ENCODE results near the gene NDUFV3. TPM values are rescaled to one million over a fixed set of nuclear protein-coding genes. Genes with fewer than 3 reads are reported as not detected.

NDUFV3 gene
- total and polyA plus RNA-seq, 2 experiments from 2014 or later: 31.9 to 36.3 TPM

DNA sequence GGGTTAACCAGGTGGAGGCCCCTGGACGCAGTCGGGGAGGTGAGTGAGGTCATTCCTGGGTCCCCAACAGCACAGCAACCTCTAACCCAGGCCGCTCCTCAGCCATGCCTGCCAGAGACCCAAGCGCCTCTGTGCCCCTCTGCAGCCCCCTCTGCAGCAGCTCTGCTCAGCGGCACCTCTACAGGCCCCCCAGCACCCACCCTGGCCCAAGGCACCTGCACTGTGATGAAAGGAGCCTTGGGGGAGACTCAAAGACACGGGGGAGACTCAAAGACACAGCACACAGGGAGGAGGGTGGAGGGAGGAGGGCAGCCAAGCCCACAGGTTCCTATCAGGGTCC lies 33.2 kb upstream of the NDUFV3 start:
- Histone ChIP-seq H4K20me1 (ENCODE audit: insufficient read depth, poor library complexity, severe bottlenecking) (no peaks in the 10 kb centered on the region), H3K27ac (no peak overlapping the region), H3K27me3 (no peaks in the 10 kb centered on the region), H2AFZ (no peak overlapping the region), H3K9me3 (ENCODE audit: low read depth) (no peaks in the 10 kb centered on the region), H3K4me2 (no peak overlapping the region), H3K36me3 (replicated peaks; ENCODE audit: insufficient read depth, low read depth) (no peaks in the 10 kb centered on the region), H3K79me2 (no peaks in the 10 kb centered on the region), H3K9me2 (replicated peaks; ENCODE audit: insufficient read depth) (no peaks in the 10 kb centered on the region), H3K4me3 (no peak overlapping the region), H3K4me1 (ENCODE audit: insufficient read depth) (no peaks in the 10 kb centered on the region)
- DNase-seq (ENCODE audit: low spot score): no peak
- TF ChIP-seq, protein P1, sequence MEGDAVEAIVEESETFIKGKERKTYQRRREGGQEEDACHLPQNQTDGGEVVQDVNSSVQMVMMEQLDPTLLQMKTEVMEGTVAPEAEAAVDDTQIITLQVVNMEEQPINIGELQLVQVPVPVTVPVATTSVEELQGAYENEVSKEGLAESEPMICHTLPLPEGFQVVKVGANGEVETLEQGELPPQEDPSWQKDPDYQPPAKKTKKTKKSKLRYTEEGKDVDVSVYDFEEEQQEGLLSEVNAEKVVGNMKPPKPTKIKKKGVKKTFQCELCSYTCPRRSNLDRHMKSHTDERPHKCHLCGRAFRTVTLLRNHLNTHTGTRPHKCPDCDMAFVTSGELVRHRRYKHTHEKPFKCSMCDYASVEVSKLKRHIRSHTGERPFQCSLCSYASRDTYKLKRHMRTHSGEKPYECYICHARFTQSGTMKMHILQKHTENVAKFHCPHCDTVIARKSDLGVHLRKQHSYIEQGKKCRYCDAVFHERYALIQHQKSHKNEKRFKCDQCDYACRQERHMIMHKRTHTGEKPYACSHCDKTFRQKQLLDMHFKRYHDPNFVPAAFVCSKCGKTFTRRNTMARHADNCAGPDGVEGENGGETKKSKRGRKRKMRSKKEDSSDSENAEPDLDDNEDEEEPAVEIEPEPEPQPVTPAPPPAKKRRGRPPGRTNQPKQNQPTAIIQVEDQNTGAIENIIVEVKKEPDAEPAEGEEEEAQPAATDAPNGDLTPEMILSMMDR (IDR thresholded peaks at IDR 0.05; ENCODE audit: poor library complexity): no peak
- TF ChIP-seq EZH2phosphoT487 (IDR thresholded peaks at IDR 0.05; ENCODE audit: low read depth, severe bottlenecking, unreplicated experiment) (no peak), EZH2 (IDR thresholded peaks at IDR 0.05; ENCODE audit: borderline replicate concordance) (no peak)
- 99% methylated on average over 6 of the region's 6 CpGs for WGBS (ENCODE audit: low lambda C conversion rate, missing lambda C conversion rate)

DNA sequence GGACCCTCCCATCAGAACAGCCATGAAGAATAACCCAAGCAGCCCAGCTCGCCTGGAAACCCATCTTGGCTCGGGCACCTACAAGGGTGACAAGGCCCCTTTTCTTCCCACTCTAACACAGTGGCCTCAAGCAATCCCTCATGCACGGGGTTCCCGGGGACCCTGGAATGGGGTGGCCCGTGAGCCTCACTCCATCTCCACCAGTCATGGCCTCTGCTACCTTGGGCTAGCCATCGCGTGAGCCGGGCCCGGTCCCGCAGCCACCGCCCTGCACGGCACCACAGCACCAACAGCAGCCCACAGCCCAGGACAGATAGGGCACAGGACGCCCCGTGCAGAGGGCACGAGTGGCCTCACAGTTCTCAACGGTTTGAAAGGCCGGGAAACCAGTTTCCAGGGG lies 32.8 kb upstream of the NDUFV3 start:
- no peak overlapping the region for H3K4me2 ChIP-seq
- H3K9me2 ChIP-seq (replicated peaks; ENCODE audit: insufficient read depth): no peaks in the 10 kb centered on the region
- no peaks in the 10 kb centered on the region for H3K27me3 ChIP-seq
- H3K4me1 ChIP-seq (ENCODE audit: insufficient read depth): no peaks in the 10 kb centered on the region
- no peaks in the 10 kb centered on the region for H3K79me2 ChIP-seq
- no peak overlapping the region for H2AFZ ChIP-seq
- DNase-seq (ENCODE audit: low spot score): no peak
- WGBS (ENCODE audit: low lambda C conversion rate, missing lambda C conversion rate): 92% methylated on average over 17 of the region's 17 CpGs
- H3K36me3 ChIP-seq (replicated peaks; ENCODE audit: insufficient read depth, low read depth): no peaks in the 10 kb centered on the region
- H4K20me1 ChIP-seq (ENCODE audit: insufficient read depth, poor library complexity, severe bottlenecking): no peaks in the 10 kb centered on the region
- TF ChIP-seq, protein P1 (IDR thresholded peaks at IDR 0.05; ENCODE audit: poor library complexity): no peak
- no peak for TF ChIP-seq EZH2 (IDR thresholded peaks at IDR 0.05; ENCODE audit: borderline replicate concordance)
- no peak for TF ChIP-seq EZH2phosphoT487 (IDR thresholded peaks at IDR 0.05; ENCODE audit: low read depth, severe bottlenecking, unreplicated experiment)
- no peak overlapping the region for H3K27ac ChIP-seq
- no peaks in the 10 kb centered on the region for H3K9me3 ChIP-seq (ENCODE audit: low read depth)
- H3K4me3 ChIP-seq: no peak overlapping the region

DNA sequence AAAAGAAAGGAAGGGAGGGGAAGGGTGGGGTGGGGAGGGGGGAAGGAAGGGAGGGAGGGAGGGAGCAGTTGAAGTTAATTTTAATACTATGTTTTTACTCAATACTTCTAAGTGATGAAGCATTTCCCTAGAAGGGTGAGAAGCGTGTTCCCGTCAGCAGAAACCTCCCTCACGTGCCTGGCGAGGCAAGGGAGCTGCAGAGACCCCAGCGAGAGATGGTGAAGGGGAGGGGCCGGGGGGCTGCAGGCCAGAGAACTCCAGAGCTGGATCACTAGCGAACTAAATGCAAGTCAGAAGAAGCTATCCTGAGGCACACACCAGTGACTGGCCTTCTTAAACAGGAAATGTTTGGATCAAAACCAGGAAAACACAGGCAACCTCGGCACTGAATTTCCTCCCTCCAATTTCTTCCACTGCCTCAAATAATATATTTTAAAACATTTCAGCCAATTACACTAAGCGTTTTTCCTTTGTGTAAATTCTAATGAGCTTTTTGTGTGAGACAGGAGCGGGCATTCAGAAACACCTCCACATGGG lies 31.7 kb upstream of the NDUFV3 start:
- Histone ChIP-seq H3K9me2 (replicated peaks; ENCODE audit: insufficient read depth) (no peaks in the 10 kb centered on the region), H3K27ac (no peak overlapping the region), H3K9me3 (ENCODE audit: low read depth) (no peaks in the 10 kb centered on the region), H3K4me3 (no peak overlapping the region), H2AFZ (no peak overlapping the region), H3K36me3 (replicated peaks; ENCODE audit: insufficient read depth, low read depth) (no peaks in the 10 kb centered on the region), H3K79me2 (no peaks in the 10 kb centered on the region), H4K20me1 (ENCODE audit: insufficient read depth, poor library complexity, severe bottlenecking) (no peaks in the 10 kb centered on the region), H3K27me3 (no peaks in the 10 kb centered on the region), H3K4me1 (ENCODE audit: insufficient read depth) (no peaks in the 10 kb centered on the region), H3K4me2 (no peak overlapping the region)
- TF ChIP-seq, protein P1 (IDR thresholded peaks at IDR 0.05; ENCODE audit: poor library complexity): no peak
- TF ChIP-seq EZH2 (IDR thresholded peaks at IDR 0.05; ENCODE audit: borderline replicate concordance) (no peak), EZH2phosphoT487 (IDR thresholded peaks at IDR 0.05; ENCODE audit: low read depth, severe bottlenecking, unreplicated experiment) (no peak)
- DNase-seq (ENCODE audit: low spot score): no peak
- WGBS (ENCODE audit: low lambda C conversion rate, missing lambda C conversion rate): 95% methylated on average over 10 of the region's 10 CpGs

Data from hepatocyte (in vitro differentiated cells).